A549 (cell line): Measurements from ENCODE around the gene CASP4. TPM values are rescaled to one million over a fixed set of nuclear protein-coding genes. Genes with fewer than 3 reads are reported as not detected.

Experiments used
- ATAC-seq, 2 experiments: fragments of 200-7000 bp in 1 of 2; fragments of >200 bp in 1 of 2; cut with Nextera tagmentation in 1 of 2; cut with Tn5 transposase in 1 of 2; 3 replicates each; pipeline versions ENCODE4 v1.8.0 to v1.9.1; 2018 to 2020; ENCODE audit warnings: mild to moderate bottlenecking in 1 of 2, moderate library complexity in 1 of 2
- CTCF ChIA-PET: fragments of 300-600 bp; sonication (Branson Sonifier 250); formaldehyde crosslinking; extraction: SDS; loops from one replicate; lab custom pipeline; 2021; ENCODE audit warnings: antibody characterized with exemption, inconsistent platforms; lab: Yijun Ruan, JAX
- POLR2A ChIA-PET: fragments of 350-600 bp; formaldehyde crosslinking; extraction: SDS; loops from one replicate; lab custom pipeline; 2021; ENCODE audit warnings: antibody characterized with exemption, inconsistent platforms; lab: Yijun Ruan, JAX
- DNase-seq, 2 experiments: peaks; one replicate each; pipeline versions ENCODE4 v3.0.0 to v3.0.0-alpha.2; 2011 to 2016; ENCODE audit warnings: low read depth in 1 of 2, low spot score in 1 of 2
- FAIRE-seq: peaks from 2 replicates; lab custom pipeline; 2011; peaks lifted over from hg19 to GRCh38; lab: Jason Lieb, UNC
- H3K27ac ChIP-seq, 2 experiments: fragments of >200 bp; sonication (Bioruptor Twin); formaldehyde crosslinking; 3 replicates each; pipeline ENCODE4 v1.5.1; 2016 to 2017
- H3K4me1 ChIP-seq: fragments of >200 bp; sonication (Bioruptor Twin); formaldehyde crosslinking; 3 replicates; pipeline ENCODE4 v1.6.1; 2016
- H3K4me2 ChIP-seq: fragments of >200 bp; sonication (Bioruptor Twin); formaldehyde crosslinking; 3 replicates; pipeline ENCODE4 v1.6.1; 2016
- H3K4me3 ChIP-seq: fragments of >200 bp; sonication (Bioruptor Twin); formaldehyde crosslinking; 3 replicates; pipeline ENCODE4 v1.5.1; 2016
- H3K9me3 ChIP-seq: fragments of >200 bp; sonication (Bioruptor Twin); formaldehyde crosslinking; 3 replicates; pipeline ENCODE4 v1.6.1; 2016
- ATOH8 ChIP-seq: fragments of 250-450 bp; sonication (Bioruptor Pico); IDR thresholded peaks from 2 replicates; pipeline ENCODE4 v1.5.0; 2020; ENCODE audit warnings: low read depth, mild to moderate bottlenecking, moderate library complexity
- BHLHE40 ChIP-seq: IDR thresholded peaks from 2 replicates; pipeline ENCODE4 v1.6.1; 2012; ENCODE audit warnings: low read depth, low read length, inconsistent platforms
- FOSB ChIP-seq: fragments of 250-450 bp; sonication (Bioruptor Pico); IDR thresholded peaks from 2 replicates; pipeline ENCODE4 v1.5.0; 2020; ENCODE audit warnings: mild to moderate bottlenecking, moderate library complexity
- FOSL2 ChIP-seq, 2 experiments: fragments of 450-650 bp in 1 of 2; fragments of >200 bp in 1 of 2; sonication (Bioruptor Twin) in 1 of 2; formaldehyde crosslinking; IDR thresholded peaks; 2 replicates each; pipeline versions ENCODE4 v1.5.0 to v1.6.1; 2016 to 2020; ENCODE audit warnings: mild to moderate bottlenecking in 1 of 2, moderate library complexity in 1 of 2
- HOXB13 ChIP-seq: fragments of 250-450 bp; sonication (Bioruptor Pico); IDR thresholded peaks from 2 replicates; pipeline ENCODE4 v1.5.0; 2020; ENCODE audit warnings: low read depth, mild to moderate bottlenecking, moderate library complexity
- MAX ChIP-seq: IDR thresholded peaks from 2 replicates; pipeline ENCODE4 v1.6.1; 2012
- MAZ ChIP-seq: fragments of 150-350 bp; IDR thresholded peaks from 2 replicates; pipeline ENCODE4 v1.6.1; 2014; ENCODE audit warnings: antibody characterized with exemption, low read depth, low read length, borderline replicate concordance
- MYC ChIP-seq: IDR thresholded peaks from 2 replicates; pipeline ENCODE4 v1.6.1; 2012; ENCODE audit warnings: mild to moderate bottlenecking, inconsistent platforms, low read length, improper control_type of control experiment, borderline replicate concordance
- NFE2L2 ChIP-seq: fragments of 150-350 bp; conservative IDR thresholded peaks from 2 replicates; pipeline ENCODE4 v1.6.1; 2014; ENCODE audit warnings: low read length
- PBX3 ChIP-seq: IDR thresholded peaks from 2 replicates; pipeline ENCODE4 v1.6.1; 2012
- PHF8 ChIP-seq: fragments of 200-600 bp; sonication (generic); IDR thresholded peaks from 2 replicates; pipeline ENCODE4 v1.6.1; 2016; ENCODE audit warnings: low read depth, mild to moderate bottlenecking, antibody characterized with exemption, moderate library complexity, borderline replicate concordance
- POLR2A ChIP-seq: IDR thresholded peaks from 2 replicates; pipeline ENCODE4 v1.6.1; 2012; ENCODE audit warnings: mild to moderate bottlenecking, low read length
- RCOR1 ChIP-seq: fragments of 150-350 bp; IDR thresholded peaks from 2 replicates; pipeline ENCODE4 v1.6.1; 2014; ENCODE audit warnings: antibody characterized with exemption, low read length, low read depth
- TP53 ChIP-seq: fragments of 250-450 bp; sonication (Bioruptor Pico); IDR thresholded peaks from 2 replicates; pipeline ENCODE4 v1.5.0; 2021; ENCODE audit warnings: mild to moderate bottlenecking, moderate library complexity
- USF2 ChIP-seq: fragments of 450-650 bp; IDR thresholded peaks from 2 replicates; pipeline ENCODE4 v1.6.1; 2014; ENCODE audit warnings: antibody characterized with exemption
- ZFP36 ChIP-seq: fragments of 450-650 bp; IDR thresholded peaks from 2 replicates; pipeline ENCODE4 v1.6.1; 2014; ENCODE audit warnings: borderline replicate concordance; ENCODE audit not compliant: partially characterized antibody
- WGBS: methylation state at CpG from one replicate; pipeline ENCODE4 v1.1.6; 2017; ENCODE audit errors: missing lambda C conversion rate; 5-methylcytosine and 5-hydroxymethylcytosine counted together
- polyA plus RNA-seq, 4 experiments: library from polyadenylated mRNA; depleted of rRNA in 3 of 4; stranded (reverse); fragments of >200 nt; fragmentation: RNase III in 1 of 4; extraction: RNeasy Plus Mini Kit Qiagen cat#74134 plus additional on column Dnase treatment in 1 of 4; gene quantifications; 2 replicates in 3 of 4; 3 replicates in 1 of 4; pipeline ENCODE4 v1.2.3, GENCODE V29; 2011 to 2017

CASP4 gene
- polyA plus RNA-seq, 2 of the 4 experiments (the other 2 are of a cell fraction), result 5.5 to 9.7 TPM

- ATAC-seq (peak in 1 of 2 experiments; percentile 25; a peak in 1 of 6 replicates), FAIRE-seq (no peak)
- H3K4me3 ChIP-seq, result peak overlapping the region; percentile 23
- POLR2A ChIA-PET, result no interaction called here
- 16% methylated on average over 6 of the region's 6 CpGs for WGBS
- no peak overlapping the region for H3K27ac ChIP-seq
- H3K4me1 ChIP-seq, result no peaks in the 10 kb centered on the region
- peak overlapping the region; percentile 44 for H3K4me2 ChIP-seq
- CTCF ChIA-PET, result no interaction called here
- TF ChIP-seq FOSL2 (IDR thresholded peaks at IDR 0.05) (no peak), FOSL2 (CRISPR knock-in tag; IDR thresholded peaks at IDR 0.05) (no peak), TP53 (CRISPR knock-in tag) (no peak), HOXB13 (no peak), BHLHE40 (no peak), MYC (no peak), PHF8 (no peak), NFE2L2 (no peak), FOSB (CRISPR knock-in tag) (no peak), USF2 (no peak), MAZ (no peak), POLR2A (no peak)
- TF ChIP-seq, all 56 proteins: peak for 0
- no peak for DNase-seq
- H3K9me3 ChIP-seq, result no peaks in the 10 kb centered on the region
These were observed 50.1 kb downstream of the CASP4 start for GRCh38 chr11:104918113-104918824.

- POLR2A ChIA-PET, result no interaction called here
These were observed 50.9 kb downstream of the CASP4 start for GRCh38 chr11:104917271-104918112.

GRCh38 chr11:104916442-104916841, 51.9 kb downstream of the CASP4 start:
- H3K27ac ChIP-seq, result no peak overlapping the region
- no peaks in the 10 kb centered on the region for H3K4me1 ChIP-seq
- POLR2A ChIA-PET, result no interaction called here
- DNase-seq (no peak), ATAC-seq (no peak), FAIRE-seq (no peak)
- no peak for TF ChIP-seq RCOR1
- TF ChIP-seq PBX3, result no peak
- TF ChIP-seq ZFP36, result no peak
- no peak overlapping the region for H3K4me3 ChIP-seq
- H3K4me2 ChIP-seq, result no peak overlapping the region
- CTCF ChIA-PET, result no interaction called here
- H3K9me3 ChIP-seq, result no peaks in the 10 kb centered on the region

More at GRCh38 chr11:104917271-104918112, 50.9 kb downstream of the CASP4 start:
- H3K4me2 ChIP-seq, result peak overlapping the region; percentile 44
- ATAC-seq, result no peak
- no peaks in the 10 kb centered on the region for H3K4me1 ChIP-seq
- TF ChIP-seq ATOH8 (no peak), MAX (no peak), ZFP36 (no peak)
- H3K4me3 ChIP-seq, result peak overlapping the region; percentile 23
- H3K9me3 ChIP-seq, result no peaks in the 10 kb centered on the region
- no peak overlapping the region for H3K27ac ChIP-seq
- no peak for DNase-seq
- CTCF ChIA-PET, result no interaction called here
- FAIRE-seq, result no peak
- WGBS, result 41% methylated on average over 4 of the region's 4 CpGs
